Left renal pelvis (tissue), 4 donors: ENCODE results near the gene AJUBA. TPM values are rescaled to one million over a fixed set of nuclear protein-coding genes. Genes with fewer than 3 reads are reported as not detected.
"Not testable (repeated sequence)": the region's sequence is repeated elsewhere in the genome, so short reads cannot be mapped to it uniquely, and the experiment has no call there.

Experiments used
- DNase-seq, 4 donors: peaks; one replicate each; pipeline ENCODE4 v3.0.0-alpha.2; 2013; ENCODE audit warnings: low read depth in 4 of 4, low spot score in 3 of 4
- polyA plus RNA-seq, 4 donors: library from polyadenylated mRNA; unstranded; fragments of 120-200 nt; gene quantifications; one replicate each; pipeline ENCODE4 v1.2.1, GENCODE V29; 2013; ENCODE audit not compliant: insufficient read length in 4 of 4

Gene AJUBA
- 10 to 100 TPM; 47.7 to 100.0 (median 80.2) TPM for polyA plus RNA-seq

DNA sequence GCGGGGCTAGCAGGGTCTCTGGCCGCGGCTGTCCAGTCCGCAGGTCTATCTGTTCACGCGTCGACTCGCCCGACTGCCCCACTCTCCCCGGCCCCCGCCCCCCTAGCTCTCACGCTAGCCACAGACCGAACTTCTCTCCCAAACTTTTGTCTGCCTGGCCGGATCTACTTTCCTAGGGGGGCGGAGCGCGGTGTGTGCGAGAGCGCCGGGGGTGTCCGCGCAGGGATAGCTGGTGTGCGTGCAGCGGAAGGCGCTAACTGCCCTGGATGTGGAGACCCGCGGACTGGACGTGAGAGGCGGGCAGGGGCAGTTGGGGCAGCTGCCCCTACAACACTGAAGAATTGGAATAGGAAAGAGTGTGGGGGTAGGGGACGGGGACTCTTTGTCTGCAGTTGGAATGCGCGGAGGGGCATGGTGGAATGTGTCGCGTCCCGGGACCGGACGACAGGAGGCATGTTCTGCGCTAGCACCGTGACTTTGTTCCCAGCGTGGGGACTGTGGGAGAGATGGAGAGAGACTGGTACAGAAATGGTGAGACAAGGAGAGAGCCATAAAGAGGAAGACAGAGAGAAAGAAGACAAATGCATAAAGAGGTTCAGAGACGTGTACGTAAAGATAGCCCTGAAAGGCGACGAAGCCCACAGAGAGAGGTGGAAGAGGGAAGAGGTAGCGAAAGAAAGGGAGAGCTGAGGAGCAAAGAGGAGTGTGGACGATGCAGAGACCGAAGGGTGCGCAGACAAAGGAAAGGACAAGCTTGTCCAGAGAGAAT lies at the start of gene AJUBA:
Gene AJUBA (minus strand): TSS at position 75 of the 769 bp plus-strand sequence. CDS start 285 bp downstream, outside the sequence.
- peak in 2 of 4 donors; percentile 91 to 93 for DNase-seq

DNA sequence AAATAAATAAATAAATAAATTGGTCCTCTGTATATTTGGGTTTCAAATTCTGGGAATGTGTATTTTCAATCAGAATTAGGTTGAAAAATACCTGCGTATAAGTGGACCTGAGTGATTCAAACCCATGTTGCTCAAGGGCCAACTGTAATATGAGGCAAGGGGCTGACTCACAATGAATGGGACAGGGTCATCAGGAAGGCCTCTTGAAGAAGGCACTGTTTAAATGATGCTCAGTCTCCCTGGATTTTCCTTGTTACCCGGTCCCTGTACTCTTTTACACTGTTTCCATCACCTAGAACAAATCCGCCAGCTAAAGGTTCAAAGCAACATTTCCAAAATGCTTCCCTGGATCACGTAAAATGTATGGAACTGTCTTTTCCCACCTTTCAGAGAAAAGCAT lies 48.6 kb upstream of the AJUBA start:
- no peak for DNase-seq

DNA sequence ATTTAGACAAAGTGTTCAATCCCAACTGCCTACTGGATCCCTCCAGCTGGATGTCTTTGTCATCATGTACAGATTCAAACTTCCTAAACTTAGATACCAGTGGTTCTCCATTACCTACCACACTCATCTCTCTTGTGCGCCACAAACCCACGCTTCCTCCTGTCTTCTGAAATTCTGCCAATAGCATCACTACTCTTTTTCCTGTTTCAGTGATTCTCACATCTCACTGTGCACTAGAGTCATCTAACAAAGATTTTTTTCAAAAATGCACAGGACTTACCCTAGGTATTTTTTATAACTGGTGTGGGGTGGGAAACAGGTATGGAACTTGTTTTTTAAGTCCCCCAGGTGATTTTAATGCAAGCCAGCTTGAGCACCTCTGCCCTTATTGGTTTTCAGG lies 46.4 kb upstream of the AJUBA start:
- DNase-seq = no peak

DNA sequence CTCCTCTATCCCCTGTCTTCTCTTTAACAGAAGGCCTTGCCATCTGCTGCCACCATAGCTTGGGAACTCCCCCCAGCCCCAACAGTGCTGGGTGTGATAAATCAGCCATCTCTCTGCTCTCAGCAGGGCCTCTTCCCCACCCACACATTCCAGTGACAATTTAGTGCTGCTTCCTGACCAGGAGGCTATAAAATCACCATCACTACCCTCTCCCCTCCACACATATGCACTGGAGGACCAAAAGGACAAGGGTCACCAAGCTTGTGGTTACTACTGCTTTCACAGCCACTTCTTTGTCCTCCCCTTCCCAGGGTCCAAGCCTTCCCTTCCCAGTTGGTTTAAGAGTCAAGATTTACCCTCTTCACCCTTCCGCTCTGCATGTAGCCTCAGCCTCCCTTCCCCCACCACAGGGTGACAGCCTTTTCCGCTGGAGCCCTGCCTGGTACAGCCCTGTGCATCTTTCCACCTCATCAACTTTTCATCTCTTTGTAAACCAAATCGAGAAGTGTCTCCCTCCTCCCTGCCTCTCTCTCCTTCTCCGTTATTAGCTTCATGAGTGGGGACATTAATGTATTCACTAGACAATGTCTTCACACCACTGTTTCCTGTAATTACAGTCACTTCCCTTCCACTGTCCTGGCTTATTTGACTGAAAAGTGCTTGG lies 42.9 kb upstream of the AJUBA start:
- peak in 1 of 4 donors; percentile 70 for DNase-seq

DNA sequence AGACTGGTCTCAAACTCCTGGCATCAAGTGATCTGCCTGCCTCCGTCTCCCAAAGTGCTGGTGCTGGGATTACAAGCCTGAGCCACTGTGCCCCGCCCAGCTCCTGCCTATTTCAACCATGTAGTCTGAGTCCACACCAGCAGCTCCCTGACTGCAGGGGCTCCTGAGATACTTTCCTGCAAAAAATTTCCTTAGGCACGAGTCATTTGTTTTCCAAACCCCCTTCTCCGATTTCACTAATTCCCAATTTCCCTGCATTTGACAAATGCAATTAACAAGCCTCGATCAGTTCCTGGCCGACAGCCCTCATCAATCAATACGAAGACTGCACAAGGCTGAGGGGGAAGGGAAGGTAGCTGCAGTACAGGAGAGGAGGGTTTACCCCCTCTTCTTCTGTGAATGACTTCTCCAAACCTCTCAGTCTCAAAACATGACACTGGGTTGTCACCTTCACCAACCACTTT lies 42.3 kb upstream of the AJUBA start:
- no peak for DNase-seq

DNA sequence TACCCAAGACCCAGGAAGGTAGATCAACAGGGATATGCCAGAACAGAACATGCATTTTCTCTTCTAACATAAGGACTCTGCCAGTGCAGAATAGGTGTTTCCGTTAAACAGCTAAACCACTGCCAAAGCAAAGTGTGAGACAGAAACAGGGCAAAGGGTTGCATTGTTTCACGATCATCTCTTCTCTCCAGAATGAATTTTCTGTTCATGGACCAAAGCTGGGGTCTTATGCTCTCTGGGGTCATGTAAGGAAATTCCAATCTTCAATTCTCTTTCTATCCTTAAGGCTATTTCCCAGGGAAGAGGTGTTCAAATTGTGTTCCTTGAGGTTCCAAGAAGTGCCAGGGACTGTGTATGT lies 41.4 kb upstream of the AJUBA start:
- DNase-seq = no peak

DNA sequence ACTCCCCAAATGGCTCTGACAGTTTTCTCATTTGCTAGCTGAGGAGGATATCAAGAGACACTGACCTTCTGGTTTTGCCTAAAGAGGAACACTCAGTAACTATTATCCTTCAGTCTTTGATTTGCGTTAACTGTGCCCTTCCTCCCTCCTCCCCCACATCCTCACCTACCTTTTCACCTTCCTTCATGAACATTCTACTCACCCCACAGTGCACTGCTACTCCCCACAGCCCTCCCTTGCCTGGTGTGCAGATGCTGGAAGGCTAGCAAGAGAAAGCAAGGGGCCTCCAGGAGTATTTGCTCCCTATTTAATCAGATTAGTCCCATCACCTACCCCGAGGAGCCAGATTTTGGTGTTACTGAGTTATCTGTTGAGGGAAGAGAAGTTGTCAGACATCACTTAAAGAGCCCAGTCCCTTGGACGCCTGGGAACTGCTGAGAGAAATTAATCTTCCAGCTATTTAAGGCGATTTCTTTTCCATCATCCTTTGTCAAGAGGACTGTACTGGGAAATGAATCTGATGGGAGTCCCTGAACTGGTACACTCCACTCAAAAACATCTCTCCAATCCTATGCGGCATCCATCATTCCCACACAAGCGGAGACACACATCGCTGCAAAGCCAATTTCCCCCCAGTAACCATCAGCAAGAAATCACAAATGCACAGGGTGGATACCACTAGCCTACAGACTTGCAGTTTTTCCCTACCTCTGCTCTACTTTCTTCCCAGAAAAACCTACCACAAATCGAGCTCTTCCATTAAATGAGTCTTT lies 40.9 kb upstream of the AJUBA start:
- no peak for DNase-seq

DNA sequence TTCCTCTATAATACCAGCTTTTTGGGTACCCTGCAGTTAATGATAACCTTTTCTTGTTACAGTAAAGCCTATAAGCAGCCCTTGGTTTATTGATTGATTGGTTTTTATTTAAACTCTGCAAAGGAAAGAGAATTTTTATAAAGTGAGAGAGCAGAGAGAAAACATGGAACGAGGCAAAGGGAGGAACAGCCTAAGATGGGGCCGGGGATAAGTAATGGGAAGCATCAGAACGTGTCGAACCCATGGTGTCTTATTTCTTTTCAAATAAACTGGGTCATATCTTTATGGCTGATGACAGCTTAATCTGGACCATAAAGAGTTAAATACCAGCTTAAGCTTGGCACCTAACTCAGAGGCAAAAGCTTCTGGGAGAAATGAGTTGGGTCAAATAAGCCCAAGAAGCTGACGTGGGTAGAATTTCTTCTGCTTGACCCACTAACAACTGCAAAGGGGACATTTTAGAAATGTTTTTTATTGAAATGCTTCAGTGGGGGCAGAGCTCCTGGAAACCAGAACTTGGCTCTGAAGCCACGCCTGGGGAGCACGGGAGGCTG lies 39.6 kb upstream of the AJUBA start:
- no peak for DNase-seq

DNA sequence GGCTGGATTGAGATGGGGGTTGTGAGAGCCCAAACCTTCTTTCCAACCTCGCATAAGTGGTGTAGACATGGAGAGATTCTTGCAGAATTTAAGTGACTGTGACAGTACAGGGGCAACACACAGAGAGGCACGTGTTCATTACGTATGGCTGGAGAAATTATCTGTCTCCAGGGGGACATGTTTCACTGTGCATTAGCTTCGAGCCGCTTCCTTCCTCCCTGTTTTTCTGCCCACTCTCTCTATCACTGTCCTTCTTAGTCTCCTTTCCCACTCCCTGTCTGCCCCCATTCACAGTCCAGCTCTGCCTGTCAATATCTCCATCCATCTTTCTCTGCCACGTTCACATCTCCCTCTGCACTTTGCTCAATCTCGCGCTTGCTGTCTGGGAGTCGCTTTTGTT lies 39.1 kb upstream of the AJUBA start:
- DNase-seq = no peak

DNA sequence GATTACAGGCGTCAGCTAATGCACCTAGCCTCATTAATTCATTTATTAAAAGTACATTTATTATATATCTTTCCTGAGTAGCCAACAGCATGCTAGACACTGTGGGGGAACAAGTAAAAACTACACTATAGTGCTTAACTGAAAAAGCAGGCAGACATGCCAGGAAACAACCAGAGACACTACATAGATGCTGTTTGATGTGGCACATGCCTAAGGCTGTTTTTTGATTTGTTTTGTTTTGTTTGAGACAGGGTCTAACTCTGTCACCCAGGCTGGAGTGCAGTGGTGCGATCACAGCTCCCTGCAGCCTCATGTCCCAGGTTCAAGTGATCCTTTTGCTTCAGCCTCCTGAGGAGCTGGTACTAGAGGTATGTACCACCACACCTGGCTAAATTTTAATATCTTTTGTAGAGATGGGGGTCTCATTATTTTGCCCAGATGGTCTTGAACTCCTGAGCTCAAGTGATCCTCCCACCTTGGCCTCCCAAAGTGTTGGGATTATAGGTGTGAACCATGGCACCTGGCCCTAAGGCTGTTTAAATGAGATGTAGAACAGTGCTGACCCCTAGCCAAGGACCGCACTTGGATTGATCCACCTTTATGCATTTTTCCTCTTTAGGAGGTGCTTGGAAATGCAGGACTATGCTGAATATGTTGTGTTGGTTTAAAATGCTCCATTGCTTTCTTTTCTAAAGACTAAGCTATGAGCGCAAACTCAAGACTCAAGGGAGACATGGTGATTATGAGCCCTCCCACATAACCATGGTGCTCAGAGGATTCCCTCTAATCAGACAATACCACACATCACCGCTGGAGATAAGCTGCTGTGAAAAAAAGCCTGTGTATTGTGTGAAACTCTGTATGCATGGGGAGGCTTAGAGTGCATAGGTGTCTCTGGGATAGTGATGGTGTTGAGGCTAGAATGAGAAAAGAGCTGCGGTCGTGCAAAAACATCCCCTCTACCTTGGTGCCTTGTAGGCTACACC lies 38.1 kb upstream of the AJUBA start:
- DNase-seq = no peak

DNA sequence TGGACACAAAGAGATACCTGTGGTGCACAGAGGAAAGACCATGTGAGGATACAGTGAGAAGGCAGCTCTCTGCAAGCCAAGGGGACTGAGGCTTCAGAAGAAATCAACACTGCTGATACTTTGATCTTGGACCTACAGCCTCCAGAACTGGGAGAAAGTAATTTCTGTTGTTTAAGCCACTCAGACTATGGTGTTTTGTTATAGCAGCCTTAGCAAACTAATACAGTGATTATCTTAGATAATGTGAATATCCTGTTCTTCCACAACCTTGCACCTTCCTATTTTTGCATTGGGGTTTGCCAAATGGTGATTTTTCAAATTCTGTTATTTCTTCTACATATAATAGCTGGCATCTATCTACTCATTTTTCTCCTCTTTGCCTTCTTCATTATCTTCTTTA lies 35.8 kb upstream of the AJUBA start:
- no peak for DNase-seq

DNA sequence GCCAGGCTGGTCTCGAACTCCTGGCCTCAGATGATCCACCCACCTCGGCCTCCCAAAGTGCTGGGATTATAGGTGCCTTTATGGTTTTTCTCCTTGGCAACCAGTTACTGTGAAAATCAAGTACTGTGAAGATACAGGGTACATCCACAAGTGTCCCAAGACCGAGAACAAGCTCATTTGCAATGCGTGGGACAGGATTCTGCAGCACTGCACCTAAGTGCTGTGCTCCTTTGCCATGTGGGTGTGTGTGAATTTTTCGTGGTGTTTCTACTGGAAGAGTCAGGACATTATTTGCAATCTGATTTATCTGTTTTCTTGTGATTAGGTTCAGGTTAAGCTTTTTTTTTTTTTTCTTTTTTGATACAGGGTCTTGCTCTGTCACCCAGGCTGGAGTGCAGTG lies 34.7 kb upstream of the AJUBA start:
- DNase-seq = no peak

DNA sequence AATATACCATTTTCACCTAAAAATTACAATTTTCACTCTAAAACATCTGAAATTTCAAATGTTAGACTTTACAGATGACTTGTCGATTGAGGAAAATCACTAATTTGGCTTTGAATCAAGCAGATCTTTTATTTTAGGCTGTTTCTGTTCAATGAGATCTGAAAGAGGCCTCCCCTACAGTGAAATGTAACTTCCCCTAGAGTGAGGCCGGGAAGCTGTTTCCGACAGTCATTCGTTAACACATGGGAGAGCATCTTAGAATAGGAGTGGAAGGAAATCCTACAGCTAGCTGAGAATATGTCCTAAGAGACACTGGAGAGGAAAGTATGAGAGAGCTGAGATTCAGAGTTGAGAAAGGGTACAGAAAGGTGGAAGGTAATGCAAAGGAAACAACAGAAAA lies 33.3 kb upstream of the AJUBA start:
- DNase-seq = no peak

DNA sequence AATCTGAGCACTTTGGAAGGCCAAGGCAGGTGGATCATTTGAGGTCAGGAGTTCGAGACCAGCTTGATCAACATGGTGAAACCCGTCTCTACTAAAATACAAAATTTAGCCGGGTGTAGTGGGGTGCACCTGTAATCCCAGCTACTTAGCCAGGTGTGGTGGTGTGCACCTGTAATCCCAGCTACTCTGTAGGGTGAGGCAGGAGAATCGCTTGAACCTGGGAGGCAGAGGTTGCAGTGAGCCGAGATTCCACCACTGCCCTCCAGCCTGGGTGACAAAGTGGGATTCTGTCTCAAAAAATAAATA lies 31.4 kb upstream of the AJUBA start:
- not testable (repeated sequence) for DNase-seq

DNA sequence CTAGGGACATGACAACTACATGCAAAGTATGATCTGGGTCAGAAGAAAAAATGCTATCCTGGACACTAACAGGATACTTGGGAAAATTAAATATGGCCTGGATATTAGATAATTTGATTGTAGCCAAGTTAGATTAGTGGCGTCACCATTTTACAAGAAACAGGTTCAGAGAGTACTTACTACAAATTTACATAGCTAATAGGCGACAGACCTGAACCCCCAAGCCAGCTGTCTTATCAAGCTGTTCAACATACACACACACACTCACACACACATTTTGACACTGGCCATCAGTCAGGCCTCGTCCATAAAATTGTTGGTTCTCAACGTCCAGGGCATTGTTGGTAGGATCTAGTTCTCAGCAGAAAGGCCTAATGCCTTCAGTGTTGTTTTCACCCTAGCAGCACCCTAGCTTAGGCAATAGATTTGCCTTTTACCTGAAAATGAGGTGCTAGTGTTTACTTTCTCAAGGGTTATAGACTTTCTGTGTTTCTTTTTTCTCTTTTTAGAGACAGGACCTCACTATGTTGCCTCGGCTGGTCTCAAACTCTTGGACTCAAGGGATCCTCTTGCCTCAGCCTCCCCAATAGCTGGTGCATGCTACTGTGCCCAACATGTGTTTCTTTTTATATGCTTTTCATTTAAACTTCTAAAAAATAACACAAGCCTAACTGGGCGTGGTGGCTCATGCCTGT lies 30.9 kb upstream of the AJUBA start:
- DNase-seq = no peak

DNA sequence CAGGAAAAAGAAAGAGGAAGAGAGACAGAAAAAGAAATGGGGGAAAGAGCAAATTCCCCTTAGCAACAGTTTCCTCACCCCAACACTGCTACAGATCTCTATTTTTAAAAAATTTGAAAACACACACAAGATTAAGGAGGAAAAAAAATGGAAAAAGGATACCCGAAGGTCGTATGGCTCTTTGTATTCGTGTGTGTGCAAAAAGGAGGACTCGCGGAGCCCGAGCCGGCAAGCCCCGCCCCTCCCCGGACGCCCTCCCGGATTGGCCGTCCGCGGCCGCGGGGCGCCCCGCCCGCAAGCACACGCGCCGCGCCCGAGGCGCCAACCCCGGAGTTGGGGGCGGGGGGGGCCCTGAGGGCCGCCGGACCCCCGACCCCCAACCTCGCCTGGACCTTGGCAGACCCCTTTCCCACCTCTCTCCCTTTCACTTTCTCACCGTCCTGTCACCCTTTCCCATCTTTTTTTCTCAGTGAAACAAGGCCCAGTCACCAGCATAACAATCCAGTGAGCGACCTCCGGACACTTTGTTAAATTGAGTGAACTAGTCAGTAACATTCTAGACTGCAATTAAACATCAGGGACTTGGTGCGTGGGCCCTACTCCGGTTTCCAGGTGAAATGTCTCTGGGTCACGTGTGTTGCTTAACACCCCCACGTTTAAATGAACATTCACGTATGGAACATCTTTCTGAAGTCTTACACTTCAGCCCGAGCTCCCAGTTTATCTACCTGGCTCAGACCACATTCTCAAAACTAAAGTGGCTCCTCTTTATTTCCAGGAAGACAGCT lies 27.8 kb upstream of the AJUBA start, which contains the start of gene C14orf93:
Gene C14orf93 (minus strand): TSS at position 205 of the 788 bp plus-strand sequence. CDS start 11,120 bp downstream, outside the sequence.
- peak in 1 of 4 donors; percentile 60 for DNase-seq

DNA sequence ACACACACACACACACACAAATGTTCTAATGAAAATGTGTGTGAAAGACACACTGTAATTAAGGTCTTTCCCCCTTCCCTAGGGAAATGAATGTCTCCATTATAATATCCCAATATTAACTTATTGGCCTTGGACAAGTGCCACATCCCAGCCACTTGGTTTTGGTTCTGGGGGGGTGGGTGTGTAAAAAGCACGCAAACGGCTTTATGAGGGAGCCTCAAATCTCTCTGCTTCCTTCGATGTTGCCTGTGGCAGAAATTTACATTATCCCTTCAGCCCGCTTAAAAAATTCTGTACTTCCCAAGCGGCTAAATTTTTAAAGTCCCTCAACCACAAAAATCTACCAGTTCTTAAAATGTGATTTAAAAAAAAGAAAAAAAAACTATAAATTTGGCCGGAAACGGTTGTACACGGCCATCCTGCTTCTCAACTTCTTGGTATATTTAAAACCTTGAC lies 27.2 kb upstream of the AJUBA start:
- no peak for DNase-seq

DNA sequence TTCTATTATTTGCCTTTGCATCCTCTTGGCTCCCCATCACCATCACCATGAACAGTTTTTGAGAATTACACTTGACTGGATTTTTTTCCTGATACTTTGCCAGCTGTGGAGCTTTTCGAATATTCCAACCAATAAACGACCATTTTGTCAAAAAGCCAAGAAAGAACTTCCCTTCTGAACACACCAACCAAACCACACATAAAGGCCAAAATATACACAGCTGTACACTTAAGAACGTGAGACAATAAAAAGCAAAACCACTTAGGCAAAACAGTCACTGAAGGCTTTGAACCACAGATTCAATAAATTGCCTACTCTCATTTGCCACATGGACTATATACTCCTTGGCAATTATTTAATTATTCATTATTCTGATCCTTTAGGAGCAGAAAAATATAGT lies 26.5 kb upstream of the AJUBA start:
- no peak for DNase-seq
